DOHH2 (cell line): Measurements from ENCODE around the gene SMAD4.

Source experiments
- H3F3A ChIP-seq: fragments of 200-600 bp; sonication (generic), shearing (Covaris generic); 2 replicates; pipeline ENCODE4 v1.6.0; 2016; ENCODE audit warnings: antibody characterized with exemption, mild to moderate bottlenecking; ENCODE audit not compliant: control insufficient read depth, insufficient read depth
- H3K27ac ChIP-seq: fragments of 200-600 bp; sonication (generic); 2 replicates; pipeline ENCODE4 v1.5.1; 2014; ENCODE audit warnings: low read depth, mild to moderate bottlenecking, low read length, moderate library complexity
- H3K27me3 ChIP-seq: fragments of 200-600 bp; sonication (generic); 2 replicates; pipeline ENCODE4 v1.6.1; 2014; ENCODE audit warnings: mild to moderate bottlenecking, low read length, mixed read lengths; ENCODE audit not compliant: control insufficient read depth
- H3K36me3 ChIP-seq: fragments of 200-600 bp; sonication (generic); 2 replicates; pipeline ENCODE4 v1.6.1; 2014; ENCODE audit warnings: mild to moderate bottlenecking, low read length, moderate library complexity, mixed read lengths; ENCODE audit not compliant: control insufficient read depth
- H3K4me1 ChIP-seq: fragments of 200-600 bp; sonication (generic); 2 replicates; pipeline ENCODE4 v1.6.1; 2014; ENCODE audit warnings: mild to moderate bottlenecking, low read length, mixed read lengths; ENCODE audit not compliant: control insufficient read depth
- H3K4me2 ChIP-seq: fragments of 200-600 bp; sonication (generic); 2 replicates; pipeline ENCODE4 v1.6.0; 2014; ENCODE audit warnings: mild to moderate bottlenecking, low read length, moderate library complexity
- H3K4me3 ChIP-seq: fragments of 200-600 bp; sonication (generic); 2 replicates; pipeline ENCODE4 v1.5.1; 2014; ENCODE audit warnings: mild to moderate bottlenecking, low read length, mixed read lengths
- H3K79me2 ChIP-seq: fragments of 200-600 bp; sonication (generic); 2 replicates; pipeline ENCODE4 v1.6.1; 2014; ENCODE audit warnings: mild to moderate bottlenecking, low read length, mixed read lengths; ENCODE audit not compliant: control insufficient read depth
- H3K9me2 ChIP-seq: fragments of 200-600 bp; sonication (generic); replicated peaks from 2 replicates; pipeline ENCODE4 v1.6.1; 2014; ENCODE audit warnings: mild to moderate bottlenecking, low read length, mixed read lengths; ENCODE audit not compliant: control insufficient read depth
- H3K9me3 ChIP-seq: fragments of 200-600 bp; sonication (generic); 2 replicates; pipeline ENCODE4 v1.6.1; 2014; ENCODE audit warnings: antibody characterized with exemption, low read length, mixed read lengths; ENCODE audit not compliant: control insufficient read depth, insufficient read depth
- H4K20me1 ChIP-seq: fragments of 200-600 bp; sonication (generic); 2 replicates; pipeline ENCODE4 v1.6.0; 2014; ENCODE audit warnings: low read depth, mild to moderate bottlenecking, antibody characterized with exemption, low read length, moderate library complexity; ENCODE audit not compliant: control insufficient read depth, insufficient read depth
- CTCF ChIP-seq: fragments of 200-600 bp; sonication (generic); IDR thresholded peaks from one replicate; pipeline ENCODE4 v1.5.1; 2014; ENCODE audit warnings: antibody characterized with exemption, mild to moderate bottlenecking, low read depth, low read length; ENCODE audit not compliant: poor library complexity, severe bottlenecking
- EZH2phosphoT487 ChIP-seq: fragments of 200-600 bp; sonication (generic); IDR thresholded peaks from 2 replicates; pipeline ENCODE4 v1.6.1; 2017; ENCODE audit warnings: borderline replicate concordance, mild to moderate bottlenecking, antibody characterized with exemption, low read length, moderate library complexity, mixed read lengths

Gene SMAD4

GRCh38 chr18:51006061-51006818 is 23.8 kb upstream of the SMAD4 start:
- TF ChIP-seq EZH2phosphoT487, result no peak
- no peak for TF ChIP-seq CTCF
- Histone ChIP-seq H3K27ac (no peak overlapping the region), H3K36me3 (no peaks in the 10 kb centered on the region), H3K27me3 (no peaks in the 10 kb centered on the region), H4K20me1 (no peaks in the 10 kb centered on the region), H3F3A (no peaks in the 10 kb centered on the region), H3K9me3 (no peaks in the 10 kb centered on the region), H3K4me1 (peaks cover 3% of the 10 kb centered on the region; the same call in 1 of the 2 replicates), H3K4me3 (no peak overlapping the region), H3K9me2 (no peaks in the 10 kb centered on the region), H3K4me2 (no peak overlapping the region), H3K79me2 (no peaks in the 10 kb centered on the region)

DNA sequence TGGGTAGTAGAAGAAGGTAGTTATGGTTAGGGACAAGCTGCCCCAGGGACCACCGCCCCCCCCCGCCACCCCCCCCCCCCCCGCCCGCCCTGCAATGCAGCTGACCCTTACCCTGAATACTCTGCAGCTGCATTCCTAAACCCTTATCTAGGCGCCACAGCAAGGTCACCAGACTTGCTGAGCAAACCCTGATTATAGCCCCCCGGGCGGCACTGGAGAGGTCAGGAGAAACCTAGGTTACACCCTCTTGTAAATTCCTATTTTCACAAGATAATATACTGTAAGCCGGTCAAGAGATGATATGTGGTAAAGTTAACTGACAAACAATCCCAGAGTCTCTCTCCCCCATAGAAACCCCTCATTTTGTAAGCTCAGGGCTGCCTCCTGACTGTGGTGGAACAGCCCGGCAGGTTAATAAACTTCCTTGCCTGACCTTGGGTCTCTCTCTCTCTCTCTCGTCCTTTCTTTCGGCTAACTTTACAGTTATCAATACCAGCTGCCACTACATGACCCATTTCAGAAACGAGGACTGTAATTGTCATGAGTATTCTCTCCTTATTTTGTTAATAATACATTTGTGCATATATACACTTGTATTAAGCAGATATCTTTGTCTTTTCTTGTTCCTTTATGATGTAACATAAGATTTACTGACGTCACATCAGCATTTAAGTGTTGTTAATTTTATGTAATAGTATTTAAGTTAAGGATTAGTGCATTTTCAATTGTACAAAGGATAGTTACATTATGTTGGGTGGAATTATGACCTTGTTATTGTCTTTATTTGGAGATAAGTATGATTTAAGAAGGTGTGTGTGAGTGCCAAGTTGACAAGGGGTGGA is 22.8 kb upstream of the SMAD4 start:
- H4K20me1 ChIP-seq, result no peaks in the 10 kb centered on the region
- no peaks in the 10 kb centered on the region for H3K79me2 ChIP-seq

GRCh38 chr18:51007790-51008139 is 22.2 kb upstream of the SMAD4 start:
- Histone ChIP-seq H3K9me3 (no peaks in the 10 kb centered on the region), H3K79me2 (no peaks in the 10 kb centered on the region), H3K4me2 (no peak overlapping the region)

More for the DNA sequence above, 22.8 kb upstream of the SMAD4 start:
- Histone ChIP-seq H3K4me2 (no peak overlapping the region), H3K36me3 (no peaks in the 10 kb centered on the region), H3K27me3 (no peaks in the 10 kb centered on the region), H3K9me3 (no peaks in the 10 kb centered on the region), H3K4me3 (no peak overlapping the region), H3F3A (no peaks in the 10 kb centered on the region), H3K27ac (no peak overlapping the region), H3K4me1 (peaks cover 3% of the 10 kb centered on the region; the same call in 1 of the 2 replicates), H3K9me2 (no peaks in the 10 kb centered on the region)
- TF ChIP-seq CTCF (no peak), EZH2phosphoT487 (no peak)

More at GRCh38 chr18:51007790-51008139, 22.2 kb upstream of the SMAD4 start:
- no peak overlapping the region for H3K4me3 ChIP-seq
- no peaks in the 10 kb centered on the region for H3K27me3 ChIP-seq
- no peaks in the 10 kb centered on the region for H3K36me3 ChIP-seq
- no peaks in the 10 kb centered on the region for H4K20me1 ChIP-seq
- no peak for TF ChIP-seq CTCF
- no peak for TF ChIP-seq EZH2phosphoT487
- no peaks in the 10 kb centered on the region for H3K9me2 ChIP-seq
- H3F3A ChIP-seq, result no peaks in the 10 kb centered on the region
- peaks cover 3% of the 10 kb centered on the region; the same call in 1 of the 2 replicates for H3K4me1 ChIP-seq
- no peak overlapping the region for H3K27ac ChIP-seq
